C4-2B (cell line): Measurements from ENCODE around the gene VTCN1.

Experiments
- CTCF ChIP-seq: fragments of 450-650 bp; conservative IDR thresholded peaks from 2 replicates; pipeline ENCODE4 v1.5.1; 2017; ENCODE audit warnings: mild to moderate bottlenecking
- ZFX ChIP-seq: fragments of 450-650 bp; IDR thresholded peaks from 2 replicates; pipeline ENCODE4 v1.6.1; 2017

GRCh38 chr1:117198097-117198496, 12.6 kb downstream of the VTCN1 start:
- TF ChIP-seq CTCF (no peak), ZFX (no peak)
